CD14-positive monocyte (primary cell): Measurements from ENCODE around the gene STK39. TPM values are rescaled to one million over a fixed set of nuclear protein-coding genes. Genes with fewer than 3 reads are reported as not detected.

Experiments
- DNase-seq, 3 donors: peaks; one replicate each; pipeline ENCODE4 v3.0.0-alpha.2; 2011 to 2022
- H2AFZ ChIP-seq: 2 replicates; pipeline ENCODE4 v1.6.0; 2012; ENCODE audit warnings: mild to moderate bottlenecking, low read depth, low read length, inconsistent platforms; ENCODE audit not compliant: insufficient read depth, poor library complexity, severe bottlenecking
- H3K27ac ChIP-seq, 2 donors: 1 replicate in 1 of 2; 2 replicates in 1 of 2; pipeline ENCODE4 v1.5.1; 2012 to 2013; ENCODE audit warnings: low read length in 2 of 2, control low read depth in 1 of 2, inconsistent platforms in 1 of 2, low read depth in 1 of 2, mild to moderate bottlenecking in 1 of 2
- H3K27me3 ChIP-seq, 2 donors: one replicate each; pipeline versions ENCODE4 v1.6.0 to v1.6.1; 2011 to 2013; ENCODE audit warnings: low read length in 2 of 2; ENCODE audit not compliant: control insufficient read depth in 2 of 2, insufficient read depth in 2 of 2
- H3K36me3 ChIP-seq, 2 donors: replicated peaks in 1 of 2; 1 replicate in 1 of 2; 2 replicates in 1 of 2; pipeline versions ENCODE4 v1.5.1 to v1.6.1; 2012 to 2013; ENCODE audit warnings: low read length in 2 of 2, control low read depth in 1 of 2, inconsistent platforms in 1 of 2, mild to moderate bottlenecking in 1 of 2; ENCODE audit not compliant: insufficient read depth in 2 of 2, control insufficient read depth in 1 of 2
- H3K4me1 ChIP-seq, 2 donors: 1 replicate in 1 of 2; 2 replicates in 1 of 2; pipeline versions ENCODE4 v1.5.1 to v1.6.1; 2012 to 2013; ENCODE audit warnings: low read length in 2 of 2, control low read depth in 1 of 2, inconsistent platforms in 1 of 2, mild to moderate bottlenecking in 1 of 2, moderate library complexity in 1 of 2; ENCODE audit not compliant: insufficient read depth in 2 of 2, control insufficient read depth in 1 of 2
- H3K4me2 ChIP-seq: replicated peaks from 2 replicates; pipeline ENCODE3; 2012; ENCODE audit warnings: low read length, moderate library complexity, mild to moderate bottlenecking; ENCODE audit not compliant: poor library complexity, severe bottlenecking; ENCODE audit errors: extremely low read depth
- H3K4me3 ChIP-seq, 3 experiments: fragments of 200-600 bp in 1 of 3; sonication (generic) in 1 of 3; replicated peaks in 1 of 3; 1 replicate in 2 of 3; 2 replicates in 1 of 3; pipeline ENCODE4 v1.5.1; 2011 to 2013; ENCODE audit warnings: low read length in 3 of 3, mild to moderate bottlenecking in 3 of 3, control low read depth in 2 of 3, low read depth in 2 of 3, inconsistent platforms in 1 of 3, moderate library complexity in 1 of 3
- H3K79me2 ChIP-seq: 2 replicates; pipeline ENCODE4 v1.6.0; 2012; ENCODE audit warnings: mild to moderate bottlenecking, control low read depth, inconsistent platforms, low read length, moderate library complexity; ENCODE audit not compliant: insufficient read depth
- H3K9ac ChIP-seq: 2 replicates; pipeline ENCODE4 v1.6.0; 2017; ENCODE audit warnings: low read length, mild to moderate bottlenecking; ENCODE audit not compliant: insufficient read depth, poor library complexity, severe bottlenecking
- H3K9me3 ChIP-seq, 2 donors: replicated peaks in 1 of 2; 1 replicate in 1 of 2; 2 replicates in 1 of 2; pipeline versions ENCODE4 v1.5.1 to v1.6.1; 2012 to 2013; ENCODE audit warnings: low read length in 2 of 2, control low read depth in 1 of 2; ENCODE audit not compliant: control insufficient read depth in 1 of 2, insufficient read depth in 1 of 2
- H4K20me1 ChIP-seq: 2 replicates; pipeline ENCODE4 v1.6.0; 2012; ENCODE audit warnings: mild to moderate bottlenecking, low read length, control low read depth, moderate library complexity; ENCODE audit not compliant: insufficient read depth
- H3K27ac Mint-ChIP-seq, 7 donors: one replicate each; pipeline ENCODE4 v1.8.0; 2020; ENCODE audit warnings: mild to moderate bottlenecking in 7 of 7, mixed read lengths in 7 of 7, moderate library complexity in 6 of 7, inconsistent platforms in 2 of 7
- H3K27me3 Mint-ChIP-seq, 3 donors: one replicate each; pipeline ENCODE4 v1.8.0; 2021 to 2022; ENCODE audit warnings: low read depth in 3 of 3, mild to moderate bottlenecking in 3 of 3, mixed read lengths in 3 of 3, moderate library complexity in 3 of 3, inconsistent platforms in 1 of 3
- H3K36me3 Mint-ChIP-seq, 2 donors: one replicate each; pipeline ENCODE4 v1.8.0; 2020; ENCODE audit warnings: mixed read lengths in 2 of 2, inconsistent platforms in 1 of 2, mild to moderate bottlenecking in 1 of 2
- H3K4me1 Mint-ChIP-seq: one replicate; pipeline ENCODE4 v1.8.0; 2020; ENCODE audit warnings: mild to moderate bottlenecking, mixed read lengths
- H3K4me3 Mint-ChIP-seq, 2 donors: one replicate each; pipeline ENCODE4 v1.8.0; 2020; ENCODE audit warnings: mild to moderate bottlenecking in 2 of 2, mixed read lengths in 2 of 2, moderate library complexity in 1 of 2
- H3K9me3 Mint-ChIP-seq, 7 donors: one replicate each; pipeline ENCODE4 v1.8.0; 2020 to 2022; ENCODE audit warnings: mixed read lengths in 7 of 7, mild to moderate bottlenecking in 6 of 7, moderate library complexity in 6 of 7, inconsistent platforms in 2 of 7
- CTCF ChIP-seq: fragments of 200-600 bp; IDR thresholded peaks from one replicate; pipeline ENCODE4 v1.8.0; 2022; ENCODE audit warnings: antibody characterized with exemption, mild to moderate bottlenecking
- WGBS: methylation state at CpG from one replicate; pipeline ENCODE4 v1.1.5; 2013; ENCODE audit warnings: missing lambda C conversion rate; ENCODE audit not compliant: insufficient coverage; 5-methylcytosine and 5-hydroxymethylcytosine counted together
- intact Hi-C, 2 donors: fragments of 100-400 bp; cut with micrococcal nuclease; formaldehyde crosslinking; loops; one replicate each; pipeline versions ENCODE4 v1.15.0 to v1.15.1; 2023
- polyA plus RNA-seq, 3 donors: library from polyadenylated mRNA; depleted of rRNA in 1 of 3; unstranded in 2 of 3; stranded (reverse) in 1 of 3; fragments of 300-500 nt in 2 of 3; fragments of >200 nt in 1 of 3; fragmentation: Illumina TruSeq in 2 of 3; gene quantifications; 1 replicate in 2 of 3; 2 replicates in 1 of 3; pipeline ENCODE4 v1.2.3, GENCODE V29; 2012 to 2021

STK39 gene
- polyA plus RNA-seq, 3 donors: 1.2 to 2.7 (median 2.6) TPM

GRCh38 chr2:167986223-167986622 lies 261.2 kb downstream of the STK39 start:
- intact Hi-C loops: no loop called here
- no peaks in the 10 kb centered on the region for H3K27me3 Mint-ChIP-seq
- Histone ChIP-seq H3K9me3 (no peaks in the 10 kb centered on the region), H3K79me2 (no peaks in the 10 kb centered on the region), H3K4me1 (no peaks in the 10 kb centered on the region), H3K4me3 (no peak overlapping the region), H3K9ac (no peak overlapping the region), H3K27ac (no peak overlapping the region), H3K4me2 (no peak overlapping the region), H2AFZ (no peak overlapping the region), H4K20me1 (no peaks in the 10 kb centered on the region), H3K36me3 (peaks cover 10 to 26% of the 10 kb centered on the region in 2 donors), H3K27me3 (no peaks in the 10 kb centered on the region)
- no peak overlapping the region for H3K27ac Mint-ChIP-seq
- WGBS: no CpG with 5 or more reads among the region's 2 CpGs
- TF ChIP-seq CTCF: no peak
- peaks cover 22 to 28% of the 10 kb centered on the region in 2 donors for H3K36me3 Mint-ChIP-seq
- peaks cover 0 to 3% (median 0%) of the 10 kb centered on the region in 7 donors for H3K9me3 Mint-ChIP-seq
- H3K4me1 Mint-ChIP-seq: peaks cover 4% of the 10 kb centered on the region
- H3K4me3 Mint-ChIP-seq: no peak overlapping the region
- DNase-seq: no peak

- H3K9me3 ChIP-seq: no peaks in the 10 kb centered on the region
- no peak overlapping the region for H3K9ac ChIP-seq
- H2AFZ ChIP-seq: no peak overlapping the region
- no peaks in the 10 kb centered on the region for H3K27me3 ChIP-seq
- no peaks in the 10 kb centered on the region for H3K4me1 Mint-ChIP-seq
- no peak overlapping the region for H3K4me2 ChIP-seq
- H3K27me3 Mint-ChIP-seq: peaks cover 0 to 2% (median 0%) of the 10 kb centered on the region in 3 donors
- intact Hi-C loops: no loop called here
- 93% methylated on average over 2 of the region's 5 CpGs for WGBS
- H4K20me1 ChIP-seq: no peaks in the 10 kb centered on the region
- H3K27ac ChIP-seq: no peak overlapping the region
- H3K4me1 ChIP-seq: no peaks in the 10 kb centered on the region
- peaks cover 10 to 46% of the 10 kb centered on the region in 2 donors for H3K36me3 ChIP-seq
- no peaks in the 10 kb centered on the region for H3K79me2 ChIP-seq
- no peak overlapping the region for H3K4me3 ChIP-seq
- H3K9me3 Mint-ChIP-seq: peaks cover 0 to 5% (median 3%) of the 10 kb centered on the region in 7 donors
- H3K27ac Mint-ChIP-seq: no peak overlapping the region
- DNase-seq: no peak
- peaks cover 33 to 49% of the 10 kb centered on the region in 2 donors for H3K36me3 Mint-ChIP-seq
- H3K4me3 Mint-ChIP-seq: no peak overlapping the region
- TF ChIP-seq CTCF: no peak
These were observed 265.4 kb downstream of the STK39 start for GRCh38 chr2:167981945-167982344.
